ENCODE data around the gene FHOD3. TPM values are rescaled to one million over a fixed set of nuclear protein-coding genes. Genes with fewer than 3 reads are reported as not detected.

FHOD3 gene
- total and polyA plus RNA-seq, 2 of the 4 experiments (the other 2 are of a cell fraction) = 14.6 to 16.0 TPM

- H3K4me1 ChIP-seq (ENCODE audit: control insufficient read depth, insufficient read depth, low read length) = peaks cover 2% of the 10 kb centered on the region; the same call in 1 of the 2 replicates
- ChIA-PET CTCF (interaction anchor here (0.6 kb wide), 1 partner anchor 10 kb away, joined by 3 read pairs; no protein-coding TSS in a partner anchor), POLR2A (ENCODE audit: unreplicated experiment) (no interaction called here)
- no CpG with 5 or more reads among the region's 5 CpGs for WGBS, 2 experiments (ENCODE audit: extremely low coverage in 2 of 2, insufficient read length in 1 of 2)
- no peak overlapping the region for H4K5ac ChIP-seq (ENCODE audit: low read depth, low read length)
- no peak overlapping the region for H3K9ac ChIP-seq (ENCODE audit: low read depth, low read length)
- H3K4me2 ChIP-seq (ENCODE audit: low read depth, low read length) = no peak overlapping the region
- no peaks in the 10 kb centered on the region for H3K36me3 ChIP-seq (ENCODE audit: control insufficient read depth, insufficient read depth, low read length)
- H3K56ac ChIP-seq (ENCODE audit: extremely low read depth, insufficient read depth, low read length) = no peak overlapping the region
- no peaks in the 10 kb centered on the region for H3K79me1 ChIP-seq (ENCODE audit: low read depth in 1 of 2, low read length in 2 of 2)
- no TSS peak for BruUV-seq (replicated peaks)
- H2BK5ac ChIP-seq (ENCODE audit: low read depth, low read length, poor library complexity, severe bottlenecking) = no peak overlapping the region
- no peak overlapping the region for H3K27ac ChIP-seq (ENCODE audit: insufficient read depth, low read length)
- H3K18ac ChIP-seq (ENCODE audit: low read depth, low read length) = no peak overlapping the region
- no peak overlapping the region for H2AK9ac ChIP-seq (replicated peaks; ENCODE audit: low read depth, low read length, poor library complexity)
- no peak for ATAC-seq (ENCODE audit: low read depth)
- H2AK5ac ChIP-seq (ENCODE audit: low read depth, low read length) = no peak overlapping the region
- DNase-seq = peak; percentile 35
- no peak overlapping the region for H4K91ac ChIP-seq (ENCODE audit: insufficient read depth, low read depth, low read length)
- peak; percentile 57; the same call in 1 of the 2 replicates for TF ChIP-seq CEBPB (IDR thresholded peaks at IDR 0.05; ENCODE audit: low read depth, low read length)
- TF ChIP-seq RAD21 (IDR thresholded peaks at IDR 0.05; ENCODE audit: low read length) = no peak
- H3K4me3 ChIP-seq (ENCODE audit: insufficient read depth, low read depth, low read length) = no peak overlapping the region
- H4K8ac ChIP-seq (ENCODE audit: low read depth in 2 of 2, low read length in 2 of 2) = no peak overlapping the region
- H3K9me3 ChIP-seq (ENCODE audit: control insufficient read depth, insufficient read depth, low read length) = no peaks in the 10 kb centered on the region
- in situ Hi-C loops (cut with MboI; ENCODE audit: low sequenced_read_pairs) = no loop called here
- H3K27me3 ChIP-seq (ENCODE audit: control insufficient read depth, insufficient read depth, low read length) = no peaks in the 10 kb centered on the region
- no peak overlapping the region for H2BK15ac ChIP-seq (ENCODE audit: low read depth, low read length)
- H2AFZ ChIP-seq (replicated peaks; ENCODE audit: low read length, poor library complexity) = no peak overlapping the region
- intact Hi-C loops (cut with micrococcal nuclease) = no loop called here
- dilution Hi-C loops (cut with HindIII; ENCODE audit: low sequenced_read_pairs, unreplicated experiment) = no loop called here
- H2BK20ac ChIP-seq (ENCODE audit: low read depth, low read length) = no peak overlapping the region
- H3K23ac ChIP-seq (ENCODE audit: low read depth, low read length) = no peak overlapping the region
- no peaks in the 10 kb centered on the region for H3K9me1 ChIP-seq (ENCODE audit: insufficient read depth, low read length)
- no peaks in the 10 kb centered on the region for H4K20me1 ChIP-seq (ENCODE audit: insufficient read depth, low read length)
- no peak overlapping the region for H3K4ac ChIP-seq (ENCODE audit: low read depth, low read length)
- H3K14ac ChIP-seq (replicated peaks; ENCODE audit: low read depth, low read length) = no peak overlapping the region
- no peak overlapping the region for H2BK120ac ChIP-seq (ENCODE audit: low read depth, low read length)
Measured at GRCh38 chr18:36539674-36540231, 242.2 kb downstream of the FHOD3 start.

Data from IMR-90 (cell line).